CD4-positive, alpha-beta T cell treated with Interleukin-6 at 100 ng/mL for 8 hours (primary cell): ENCODE measurements around the gene LARGE2.

Experiments used
- DNase-seq: peaks from one replicate; pipeline ENCODE4 v3.0.0-alpha.2; 2020; ENCODE audit warnings: mixed read lengths, low spot score

LARGE2 gene

DNA sequence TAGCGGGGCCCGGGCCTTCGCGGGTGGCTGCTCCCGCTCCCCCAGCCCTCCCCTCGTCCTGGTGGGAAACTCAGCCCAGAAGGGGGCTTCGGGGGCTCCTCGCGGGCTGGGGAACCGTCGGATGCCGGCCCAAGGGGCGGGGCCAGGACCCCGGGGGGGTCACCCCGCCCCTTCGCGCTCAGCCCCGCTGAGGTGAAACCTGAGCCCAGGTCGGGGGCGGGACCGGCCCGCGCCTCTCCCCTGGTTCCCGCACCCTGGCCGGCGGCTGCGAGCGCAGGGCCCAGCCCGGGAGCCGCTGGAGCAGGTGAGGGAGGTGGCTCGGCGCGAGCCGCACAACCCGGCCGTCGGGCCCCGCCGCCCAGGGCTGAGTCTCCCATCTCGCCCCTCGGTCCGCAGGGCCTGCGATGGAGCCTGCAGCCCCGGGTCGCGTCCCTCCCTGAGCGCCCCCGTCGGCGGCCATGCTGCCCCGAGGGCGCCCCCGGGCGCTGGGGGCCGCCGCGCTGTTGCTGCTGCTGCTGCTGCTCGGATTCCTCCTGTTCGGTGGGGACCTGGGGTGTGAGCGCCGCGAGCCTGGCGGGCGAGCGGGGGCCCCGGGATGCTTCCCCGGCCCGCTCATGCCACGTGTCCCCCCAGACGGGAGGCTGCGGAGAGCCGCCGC is at the start of gene LARGE2:
LARGE2 (plus strand) TSS at position 232 of the 658 bp plus-strand sequence; CDS start at position 459, 227 bp downstream.
- DNase-seq = no peak

- no peak for DNase-seq
These were observed 46.1 kb upstream of the LARGE2 start for GRCh38 chr11:45876401-45876800.

DNA sequence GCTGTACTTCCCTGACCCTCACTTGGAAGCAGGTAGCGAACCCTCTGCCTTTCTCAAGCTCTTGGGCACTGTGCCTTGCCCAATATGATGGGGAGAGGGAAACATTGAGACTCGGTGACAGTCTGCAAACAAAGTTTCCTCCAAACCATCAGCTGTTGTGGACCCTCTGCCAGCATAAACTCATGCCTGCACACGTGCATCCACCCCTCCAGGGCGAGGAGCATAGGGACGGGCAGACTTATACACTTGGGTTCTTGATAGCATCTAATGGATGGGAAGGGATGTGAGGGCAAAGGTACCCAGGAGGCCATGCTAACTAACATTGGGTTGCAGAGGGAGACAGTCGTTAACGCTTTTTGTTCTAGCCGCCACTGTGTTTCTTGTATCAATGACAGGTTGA is 45.2 kb upstream of the LARGE2 start:
- DNase-seq = no peak

DNA sequence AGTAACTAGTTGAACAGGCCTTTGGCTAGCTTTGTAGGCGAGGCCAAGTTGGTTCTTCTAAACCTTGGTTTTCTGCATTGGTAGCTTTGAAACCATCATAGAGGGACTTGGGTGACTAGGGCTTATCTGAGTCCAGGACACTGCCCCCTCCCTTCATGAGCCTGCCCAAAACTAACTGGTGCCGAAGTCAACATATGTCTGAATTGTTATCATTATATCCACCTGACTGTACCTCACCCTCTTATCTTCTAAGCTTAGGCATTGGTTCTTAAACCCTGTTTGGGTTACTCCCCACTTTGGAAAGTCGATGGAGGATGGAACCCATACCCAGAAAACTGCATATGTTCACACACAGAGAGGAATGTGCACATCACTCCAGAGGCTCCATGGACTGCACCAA is 44.6 kb upstream of the LARGE2 start:
- DNase-seq = no peak

DNA sequence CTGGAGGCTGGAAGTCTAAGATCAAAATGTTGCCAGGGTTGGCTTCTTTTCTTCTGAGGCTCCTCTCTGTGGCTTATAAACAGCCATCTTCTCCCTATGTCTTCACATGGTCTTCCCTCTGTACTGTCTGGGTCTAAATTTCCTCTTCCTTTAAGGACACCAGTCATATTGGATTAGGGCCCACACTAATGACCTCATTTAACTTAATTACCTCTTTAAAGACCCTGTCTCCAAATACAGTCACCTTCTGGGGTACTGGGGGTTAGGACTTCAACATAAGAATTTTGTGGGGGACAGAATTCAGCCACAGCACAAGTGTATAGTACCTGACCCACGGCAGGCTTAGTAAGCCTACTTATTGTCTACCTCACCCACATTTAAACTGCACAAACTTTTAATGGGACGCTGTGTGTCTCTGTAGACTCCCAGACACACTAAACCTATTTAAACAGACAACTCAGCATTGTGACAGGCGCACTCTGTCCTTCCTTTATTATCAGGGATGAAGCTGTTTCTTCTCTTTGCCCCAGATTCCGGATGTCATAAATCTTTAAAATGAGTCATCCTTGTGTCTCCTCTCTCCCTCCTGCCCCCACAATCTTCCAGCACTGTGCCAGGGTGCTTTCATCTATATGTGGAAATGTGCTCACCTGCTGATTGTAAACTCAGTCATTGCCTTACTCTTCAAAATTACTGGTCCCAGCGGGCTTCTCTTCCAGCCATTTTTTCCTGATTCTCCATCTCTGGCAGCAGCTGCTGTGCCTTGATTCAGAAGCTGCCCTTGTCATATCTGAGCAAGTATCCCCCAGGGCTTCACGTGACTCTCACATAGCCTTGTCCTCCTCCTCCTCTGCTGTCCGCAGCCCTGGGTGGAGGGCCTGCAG is 42.4 kb upstream of the LARGE2 start:
- no peak for DNase-seq

GRCh38 chr11:45880772-45881570 is 41.5 kb upstream of the LARGE2 start:
- no peak for DNase-seq

GRCh38 chr11:45881708-45882368 is 40.6 kb upstream of the LARGE2 start:
- DNase-seq = no peak

DNA sequence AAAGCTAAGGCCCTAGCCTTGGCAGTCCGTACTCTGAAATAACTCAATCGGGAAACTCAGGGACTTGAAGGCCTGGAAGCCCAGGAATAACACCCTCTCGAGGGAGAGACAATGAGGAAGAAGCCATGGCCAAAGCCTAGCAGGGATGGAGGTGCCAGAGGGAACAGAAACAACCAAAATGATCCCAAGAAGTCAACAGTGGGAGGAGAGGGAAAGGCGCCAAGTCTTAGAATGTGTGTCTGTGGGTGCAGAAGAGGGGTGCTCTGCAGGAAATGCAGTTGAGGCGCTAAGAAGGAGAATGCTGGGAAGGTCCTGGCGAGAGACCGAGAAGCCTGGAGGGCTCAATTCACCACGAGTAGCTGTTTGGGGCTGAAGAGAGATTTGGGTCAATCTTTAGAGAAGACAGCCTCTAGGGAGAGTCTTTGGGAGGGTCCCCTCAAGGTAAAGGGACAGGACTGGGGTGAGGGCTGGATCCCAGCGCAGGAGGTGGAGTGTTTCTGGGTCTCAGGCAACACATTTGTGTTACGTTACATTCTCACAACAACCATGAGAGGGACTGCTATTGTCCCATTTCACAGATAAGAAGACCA is 37.8 kb upstream of the LARGE2 start:
- no peak for DNase-seq

GRCh38 chr11:45885274-45885920 is 37.1 kb upstream of the LARGE2 start, which contains the start of gene MAPK8IP1:
MAPK8IP1 (plus strand) TSS chr11:45885651; CDS start chr11:45885821, 170 bp downstream.
- DNase-seq = peak; percentile 31

DNA sequence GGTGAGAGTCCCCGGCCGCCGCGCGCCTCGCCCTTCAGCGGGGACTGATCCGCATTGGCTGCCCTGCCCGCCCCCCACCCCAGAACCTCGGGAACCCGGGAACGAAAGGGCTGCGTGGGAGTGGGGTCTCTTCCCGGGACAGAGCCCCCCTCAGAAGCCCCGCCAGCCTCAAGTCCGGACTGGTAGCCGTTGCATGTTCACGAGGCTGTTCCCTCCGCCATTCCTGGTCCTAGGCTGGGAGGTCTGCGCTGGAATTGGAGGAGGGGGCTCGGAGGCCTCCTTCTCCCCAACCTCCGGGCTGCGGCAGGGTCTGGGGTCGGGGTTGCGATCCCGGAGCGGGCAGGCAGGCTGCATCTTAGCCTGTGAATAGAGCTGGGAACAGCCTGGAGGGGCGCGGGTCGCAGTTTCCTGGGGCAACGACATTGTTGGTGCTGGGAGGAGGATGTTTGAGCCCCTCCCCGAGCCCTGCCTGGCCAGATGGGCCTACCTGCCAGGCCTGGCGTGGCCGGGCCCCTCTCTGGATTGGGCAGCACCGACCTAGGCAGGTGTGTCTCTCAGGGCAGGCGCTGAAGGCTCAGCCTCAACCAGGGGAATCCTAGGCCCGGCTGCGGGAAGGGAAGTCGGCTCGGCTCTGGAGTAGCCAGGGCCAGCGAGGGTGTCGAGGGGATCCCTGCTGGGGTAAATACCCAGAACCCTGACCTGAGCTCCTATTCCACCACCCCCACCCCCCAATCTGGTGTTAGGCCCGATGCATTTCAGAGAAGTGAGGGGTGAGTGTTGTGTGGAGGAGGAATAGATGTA is 36.3 kb upstream of the LARGE2 start:
- DNase-seq = no peak

GRCh38 chr11:45886816-45887520 is 35.5 kb upstream of the LARGE2 start:
- DNase-seq = no peak

DNA sequence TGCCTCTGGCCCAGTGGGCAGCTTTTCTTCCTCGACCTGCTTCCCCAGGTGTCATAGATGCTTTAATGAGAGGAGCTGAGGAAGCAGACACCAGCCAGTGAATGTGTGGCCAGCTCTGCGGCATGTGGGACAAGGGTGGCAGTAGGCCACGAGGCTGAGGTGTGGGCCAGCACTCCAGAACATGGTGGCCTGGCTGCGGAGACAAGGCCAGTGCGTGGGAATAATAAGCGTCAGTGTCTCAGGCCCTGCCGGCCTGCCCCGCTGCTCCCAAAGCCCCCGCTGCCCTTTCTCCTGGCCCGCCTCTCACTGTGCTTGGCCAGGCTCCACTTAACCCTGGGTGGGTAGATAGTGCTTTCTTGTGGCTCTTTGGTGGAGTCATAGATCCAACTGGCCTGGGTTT is 34.9 kb upstream of the LARGE2 start:
- no peak for DNase-seq

- DNase-seq = no peak
These were observed 32.9 kb upstream of the LARGE2 start for GRCh38 chr11:45889555-45889954.

- no peak for DNase-seq
These were observed 32.5 kb upstream of the LARGE2 start for GRCh38 chr11:45889966-45890365.

DNA sequence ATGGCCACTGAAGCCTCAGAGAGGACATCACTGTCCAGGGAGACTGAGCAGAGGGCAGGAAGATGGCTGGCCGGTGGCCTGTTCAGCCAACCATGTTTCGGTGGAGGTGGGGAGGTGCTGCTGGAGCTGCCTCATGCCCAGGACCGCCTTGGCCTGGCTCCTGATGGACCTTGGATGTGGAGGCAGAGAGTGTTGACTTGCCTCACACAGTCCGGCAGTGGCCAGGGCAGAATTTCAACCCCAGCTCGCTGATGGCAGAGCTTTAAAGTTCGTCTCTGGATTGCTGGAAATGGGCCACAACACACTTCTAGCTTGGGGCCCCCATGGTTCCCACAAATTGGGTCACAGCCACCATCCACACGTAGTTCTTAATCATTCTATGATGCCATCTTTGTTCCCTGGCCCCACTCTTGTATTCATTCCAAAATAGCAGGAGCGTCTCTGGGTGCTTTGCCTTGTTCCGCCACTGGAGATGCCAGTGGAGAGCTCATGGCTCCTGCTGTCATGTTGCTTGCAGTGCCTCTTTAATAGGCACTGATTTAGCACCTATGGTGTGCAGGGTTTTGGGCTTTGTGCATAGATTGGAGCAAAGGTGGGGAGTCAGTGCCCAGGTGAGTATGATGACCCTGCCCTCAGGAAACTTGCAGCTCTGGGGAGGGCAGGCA is 31.4 kb upstream of the LARGE2 start:
- DNase-seq = no peak

GRCh38 chr11:45892856-45893255 is 29.6 kb upstream of the LARGE2 start:
- DNase-seq = no peak

GRCh38 chr11:45894555-45895247 is 27.8 kb upstream of the LARGE2 start:
- DNase-seq = no peak

DNA sequence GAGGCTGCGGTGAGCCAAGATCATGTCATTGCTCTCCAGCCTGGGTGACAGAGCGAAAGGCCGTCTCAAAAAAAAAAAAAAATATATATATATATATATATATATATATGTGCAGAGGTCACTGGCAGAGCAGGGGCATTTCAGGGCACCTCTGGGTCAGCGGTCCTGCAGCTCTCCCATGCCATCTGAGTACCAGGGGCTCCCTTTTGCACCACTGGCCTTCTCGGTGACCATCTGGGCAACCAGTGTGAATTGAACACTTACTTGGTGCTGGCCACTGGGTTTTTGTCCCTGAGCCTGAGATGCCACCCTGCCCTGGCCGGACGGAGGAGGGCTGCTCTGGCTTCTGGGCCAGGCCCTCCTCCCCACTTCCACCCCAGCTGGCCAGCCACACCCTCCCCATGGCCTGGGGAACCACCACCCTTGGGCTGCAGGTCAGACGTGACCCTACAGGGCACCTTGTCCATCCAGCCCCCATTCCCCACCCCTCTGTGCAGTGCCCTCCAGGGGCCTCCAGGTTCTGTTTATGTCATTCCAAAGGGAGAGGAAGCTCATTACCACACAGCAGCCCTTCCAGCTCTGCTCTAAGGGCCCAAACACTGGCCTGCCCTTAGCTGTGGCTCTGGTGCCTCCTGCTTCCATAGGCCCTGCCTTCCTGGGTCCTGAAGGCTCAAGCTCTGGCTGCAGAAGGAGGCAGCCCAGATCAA is 26.8 kb upstream of the LARGE2 start:
- DNase-seq = no peak
